ENCODE measurements around the gene RUBCNL.

The RUBCNL gene

DNA sequence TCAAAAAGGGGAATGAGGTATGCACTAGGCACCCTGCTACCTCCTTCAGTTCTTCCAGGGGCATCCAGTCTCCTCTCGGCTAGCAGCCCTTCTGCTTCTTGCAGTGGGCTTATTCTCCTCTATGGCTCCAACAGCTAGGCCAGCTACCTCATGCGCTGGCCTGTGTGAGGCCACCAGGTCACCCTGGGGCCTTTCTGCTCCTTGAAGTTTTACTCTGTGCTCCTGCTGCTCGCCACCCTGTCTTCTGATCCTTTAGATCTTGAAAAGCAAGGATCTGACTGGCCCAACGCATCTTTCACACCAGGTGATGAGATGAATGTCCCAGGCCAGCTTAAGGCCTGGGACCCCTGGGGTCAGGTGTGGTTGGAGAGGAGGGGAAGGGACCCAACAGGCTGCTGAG lies 66.2 kb downstream of the RUBCNL start:
- ATAC-seq (ENCODE audit: low read depth) (no peak), DNase-seq (ENCODE audit: low spot score) (no peak)
- H3K27ac ChIP-seq (ENCODE audit: poor library complexity, severe bottlenecking): no peak overlapping the region
- no peak overlapping the region for H3K4me3 ChIP-seq (ENCODE audit: severe bottlenecking)
- peaks cover 12% of the 10 kb centered on the region for H3K4me1 ChIP-seq (ENCODE audit: insufficient read depth, poor library complexity, severe bottlenecking)
- TF ChIP-seq, protein P1, sequence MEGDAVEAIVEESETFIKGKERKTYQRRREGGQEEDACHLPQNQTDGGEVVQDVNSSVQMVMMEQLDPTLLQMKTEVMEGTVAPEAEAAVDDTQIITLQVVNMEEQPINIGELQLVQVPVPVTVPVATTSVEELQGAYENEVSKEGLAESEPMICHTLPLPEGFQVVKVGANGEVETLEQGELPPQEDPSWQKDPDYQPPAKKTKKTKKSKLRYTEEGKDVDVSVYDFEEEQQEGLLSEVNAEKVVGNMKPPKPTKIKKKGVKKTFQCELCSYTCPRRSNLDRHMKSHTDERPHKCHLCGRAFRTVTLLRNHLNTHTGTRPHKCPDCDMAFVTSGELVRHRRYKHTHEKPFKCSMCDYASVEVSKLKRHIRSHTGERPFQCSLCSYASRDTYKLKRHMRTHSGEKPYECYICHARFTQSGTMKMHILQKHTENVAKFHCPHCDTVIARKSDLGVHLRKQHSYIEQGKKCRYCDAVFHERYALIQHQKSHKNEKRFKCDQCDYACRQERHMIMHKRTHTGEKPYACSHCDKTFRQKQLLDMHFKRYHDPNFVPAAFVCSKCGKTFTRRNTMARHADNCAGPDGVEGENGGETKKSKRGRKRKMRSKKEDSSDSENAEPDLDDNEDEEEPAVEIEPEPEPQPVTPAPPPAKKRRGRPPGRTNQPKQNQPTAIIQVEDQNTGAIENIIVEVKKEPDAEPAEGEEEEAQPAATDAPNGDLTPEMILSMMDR (IDR thresholded peaks at IDR 0.05; ENCODE audit: poor library complexity, severe bottlenecking): no peak
- no peaks in the 10 kb centered on the region for H3K9me3 ChIP-seq (ENCODE audit: severe bottlenecking)
- no peaks in the 10 kb centered on the region for H3K27me3 ChIP-seq (ENCODE audit: insufficient read depth, poor library complexity, severe bottlenecking)
- no peaks in the 10 kb centered on the region for H3K36me3 ChIP-seq (ENCODE audit: low read depth)

DNA sequence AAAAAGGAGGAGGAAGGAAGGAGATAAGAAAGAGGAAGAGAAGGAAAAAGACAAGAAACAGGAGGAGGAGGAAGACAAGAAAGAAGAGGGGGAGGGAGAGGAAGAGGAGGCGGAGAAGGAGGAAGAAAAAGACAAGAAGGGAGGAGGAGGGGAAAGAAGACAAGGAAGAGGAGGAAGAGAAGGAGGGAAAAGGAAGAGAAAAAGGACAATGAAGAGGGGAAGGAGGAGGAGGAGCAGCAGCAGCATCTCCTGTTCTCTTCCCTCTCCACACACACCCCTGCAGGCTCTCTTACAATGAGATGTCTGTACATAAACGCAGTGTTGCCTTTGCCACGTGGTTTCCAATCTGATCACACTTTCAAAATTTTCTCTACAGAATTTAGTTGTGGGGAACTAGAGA lies 66.6 kb downstream of the RUBCNL start:
- TF ChIP-seq, protein P1 (IDR thresholded peaks at IDR 0.05; ENCODE audit: poor library complexity, severe bottlenecking): no peak
- Histone ChIP-seq H3K4me1 (ENCODE audit: insufficient read depth, poor library complexity, severe bottlenecking) (peaks cover 10% of the 10 kb centered on the region), H3K27me3 (ENCODE audit: insufficient read depth, poor library complexity, severe bottlenecking) (no peaks in the 10 kb centered on the region), H3K27ac (ENCODE audit: poor library complexity, severe bottlenecking) (no peak overlapping the region), H3K36me3 (ENCODE audit: low read depth) (no peaks in the 10 kb centered on the region), H3K9me3 (ENCODE audit: severe bottlenecking) (no peaks in the 10 kb centered on the region), H3K4me3 (ENCODE audit: severe bottlenecking) (no peak overlapping the region)
- DNase-seq (ENCODE audit: low spot score) (no peak), ATAC-seq (ENCODE audit: low read depth) (no peak)

DNA sequence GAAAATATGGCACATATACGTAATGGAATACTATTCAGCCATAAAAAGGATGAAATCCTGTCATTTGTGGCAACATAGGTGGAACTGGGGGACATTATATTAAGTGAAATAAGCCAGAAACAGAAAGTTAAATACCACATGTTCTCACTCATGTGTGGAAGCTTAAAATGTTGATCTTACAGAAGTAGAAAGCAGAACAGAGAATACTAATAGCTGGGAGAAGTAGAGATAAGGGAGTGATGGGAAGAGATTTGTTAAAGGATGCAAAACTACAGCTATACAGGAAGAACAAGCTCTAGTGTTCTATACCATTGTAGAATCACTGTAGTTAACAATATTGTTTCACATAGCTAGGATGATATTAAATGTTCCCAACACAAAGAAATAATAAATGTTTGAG lies 68.1 kb downstream of the RUBCNL start:
- Histone ChIP-seq H3K27me3 (ENCODE audit: insufficient read depth, poor library complexity, severe bottlenecking) (no peaks in the 10 kb centered on the region), H3K36me3 (ENCODE audit: low read depth) (no peaks in the 10 kb centered on the region), H3K27ac (ENCODE audit: poor library complexity, severe bottlenecking) (no peak overlapping the region), H3K9me3 (ENCODE audit: severe bottlenecking) (no peaks in the 10 kb centered on the region), H3K4me1 (ENCODE audit: insufficient read depth, poor library complexity, severe bottlenecking) (no peaks in the 10 kb centered on the region), H3K4me3 (ENCODE audit: severe bottlenecking) (no peak overlapping the region)
- TF ChIP-seq, protein P1 (IDR thresholded peaks at IDR 0.05; ENCODE audit: poor library complexity, severe bottlenecking): no peak
- no peak for DNase-seq (ENCODE audit: low spot score)
- no peak for ATAC-seq (ENCODE audit: low read depth)

DNA sequence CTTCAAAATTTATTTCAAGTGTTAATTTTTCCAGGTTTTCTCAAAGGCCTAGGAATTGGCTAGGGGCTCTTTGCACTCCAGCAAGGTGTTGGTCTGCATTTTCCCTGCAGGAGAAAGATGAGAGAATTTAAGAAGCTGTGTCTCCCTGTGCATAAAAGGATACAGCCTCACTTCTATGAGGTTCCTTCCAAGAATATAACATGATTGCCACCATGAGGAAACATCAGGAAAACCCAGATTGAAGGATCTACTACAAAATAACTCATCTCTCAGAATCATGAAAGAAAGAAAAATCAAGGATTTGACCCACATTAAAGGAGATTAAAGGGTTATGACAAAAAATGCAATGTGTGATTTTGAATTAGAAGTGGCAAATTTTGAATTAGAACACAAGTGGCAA lies 69.9 kb downstream of the RUBCNL start:
- no peak for DNase-seq (ENCODE audit: low spot score)
- H3K4me1 ChIP-seq (ENCODE audit: insufficient read depth, poor library complexity, severe bottlenecking): no peaks in the 10 kb centered on the region
- H3K27ac ChIP-seq (ENCODE audit: poor library complexity, severe bottlenecking): no peak overlapping the region
- no peaks in the 10 kb centered on the region for H3K36me3 ChIP-seq (ENCODE audit: low read depth)
- no peak overlapping the region for H3K4me3 ChIP-seq (ENCODE audit: severe bottlenecking)
- TF ChIP-seq, protein P1 (IDR thresholded peaks at IDR 0.05; ENCODE audit: poor library complexity, severe bottlenecking): peak; percentile 24
- no peak for ATAC-seq (ENCODE audit: low read depth)
- H3K9me3 ChIP-seq (ENCODE audit: severe bottlenecking): no peaks in the 10 kb centered on the region
- H3K27me3 ChIP-seq (ENCODE audit: insufficient read depth, poor library complexity, severe bottlenecking): no peaks in the 10 kb centered on the region

DNA sequence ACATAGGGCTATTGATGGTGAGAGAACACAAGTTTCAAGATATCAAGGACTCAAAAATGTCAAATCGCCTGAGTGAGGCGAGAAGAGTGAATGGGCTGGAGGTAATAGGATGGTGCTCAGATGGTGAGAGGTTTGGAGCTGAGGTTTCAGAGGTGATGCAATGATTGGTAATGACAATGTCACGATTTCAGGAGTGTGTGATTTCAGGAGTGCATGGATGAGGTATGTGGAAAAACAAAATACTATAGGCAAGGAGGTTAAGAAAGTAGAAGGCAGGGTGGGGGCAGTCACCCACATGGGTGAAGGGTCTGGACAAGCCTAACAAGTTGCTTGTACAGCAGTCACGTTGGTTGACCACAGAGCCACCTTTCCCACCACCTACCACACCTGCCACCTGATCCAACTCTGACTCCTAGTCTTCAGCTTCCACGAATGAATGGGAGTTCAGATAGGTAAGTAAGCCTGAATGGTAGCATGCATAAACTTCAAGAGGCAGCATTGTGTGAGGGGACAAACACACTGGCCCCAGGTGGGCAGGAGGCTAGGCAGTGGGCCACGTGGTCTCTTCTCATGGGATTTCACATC lies 71.5 kb downstream of the RUBCNL start:
- Histone ChIP-seq H3K4me1 (ENCODE audit: insufficient read depth, poor library complexity, severe bottlenecking) (no peaks in the 10 kb centered on the region), H3K36me3 (ENCODE audit: low read depth) (no peaks in the 10 kb centered on the region), H3K9me3 (ENCODE audit: severe bottlenecking) (no peaks in the 10 kb centered on the region), H3K4me3 (ENCODE audit: severe bottlenecking) (no peak overlapping the region), H3K27me3 (ENCODE audit: insufficient read depth, poor library complexity, severe bottlenecking) (no peaks in the 10 kb centered on the region), H3K27ac (ENCODE audit: poor library complexity, severe bottlenecking) (no peak overlapping the region)
- ATAC-seq (ENCODE audit: low read depth) (no peak), DNase-seq (ENCODE audit: low spot score) (no peak)
- TF ChIP-seq, protein P1 (IDR thresholded peaks at IDR 0.05; ENCODE audit: poor library complexity, severe bottlenecking): no peak

Data from RWPE2 (cell line).